IPS DF 6.9 (cell line): ENCODE results near the gene ACTR3C.
"Not testable (repeated sequence)": the region's sequence is repeated elsewhere in the genome, so short reads cannot be mapped to it uniquely, and the experiment has no call there.

Source experiments
- DNase-seq: peaks from one replicate; pipeline ENCODE4 v3.0.0-alpha.2; 2013; ENCODE audit warnings: low read depth, low spot score
- H3K27ac ChIP-seq: one replicate; pipeline ENCODE4 v1.5.1; 2013; ENCODE audit warnings: low read length, control low read depth
- H3K27me3 ChIP-seq: 2 replicates; pipeline ENCODE4 v1.6.1; 2013; ENCODE audit warnings: mild to moderate bottlenecking, low read length; ENCODE audit not compliant: control insufficient read depth, insufficient read depth
- H3K36me3 ChIP-seq: 2 replicates; pipeline ENCODE4 v1.6.1; 2013; ENCODE audit warnings: low read length; ENCODE audit not compliant: control insufficient read depth, insufficient read depth
- H3K4me1 ChIP-seq: 2 replicates; pipeline ENCODE4 v1.6.1; 2013; ENCODE audit warnings: low read length; ENCODE audit not compliant: control insufficient read depth, insufficient read depth
- H3K4me3 ChIP-seq: 2 replicates; pipeline ENCODE4 v1.5.1; 2013; ENCODE audit warnings: mild to moderate bottlenecking, low read length
- H3K9me3 ChIP-seq: 2 replicates; pipeline ENCODE4 v1.6.1; 2013; ENCODE audit warnings: low read length, inconsistent platforms; ENCODE audit not compliant: control insufficient read depth, insufficient read depth
- WGBS: extraction: QIAGEN DNeasy Blood & Tissue Kit; methylation state at CpG from one replicate; pipeline ENCODE4 v1.1.7; 2013; ENCODE audit warnings: mixed read lengths, missing lambda C conversion rate; ENCODE audit not compliant: insufficient read length, insufficient coverage; 5-methylcytosine and 5-hydroxymethylcytosine counted together

ACTR3C gene

GRCh38 chr7:150302908-150303310, 20.4 kb downstream of the ACTR3C start:
- not testable (repeated sequence) for H3K4me1 ChIP-seq, H3K36me3 ChIP-seq, DNase-seq, H3K27ac ChIP-seq, H3K27me3 ChIP-seq, H3K9me3 ChIP-seq, H3K4me3 ChIP-seq
- no CpG with 5 or more reads among the region's 1 CpG for WGBS

- H3K36me3 ChIP-seq, H3K27me3 ChIP-seq, H3K27ac ChIP-seq, H3K4me3 ChIP-seq, H3K4me1 ChIP-seq, DNase-seq, H3K9me3 ChIP-seq: not testable (repeated sequence)
Measured at GRCh38 chr7:150297978-150298377, 25.4 kb downstream of the ACTR3C start.

GRCh38 chr7:150296802-150297201, 26.5 kb downstream of the ACTR3C start:
- not testable (repeated sequence) for H3K4me3 ChIP-seq, H3K9me3 ChIP-seq, H3K4me1 ChIP-seq, H3K36me3 ChIP-seq, H3K27ac ChIP-seq, DNase-seq, H3K27me3 ChIP-seq
- WGBS, result no CpG with 5 or more reads among the region's 10 CpGs

- not testable (repeated sequence) for H3K4me3 ChIP-seq, H3K27ac ChIP-seq, DNase-seq, H3K4me1 ChIP-seq, H3K9me3 ChIP-seq, H3K36me3 ChIP-seq, H3K27me3 ChIP-seq
- WGBS, result no CpG with 5 or more reads among the region's 8 CpGs
Measured at GRCh38 chr7:150295614-150296013, 27.7 kb downstream of the ACTR3C start.

GRCh38 chr7:150295027-150295426, 28.3 kb downstream of the ACTR3C start:
- DNase-seq, H3K27ac ChIP-seq, H3K27me3 ChIP-seq, H3K36me3 ChIP-seq, H3K4me1 ChIP-seq, H3K4me3 ChIP-seq, H3K9me3 ChIP-seq: not testable (repeated sequence)
- WGBS, result no CpG with 5 or more reads among the region's 8 CpGs

- WGBS, result no CpG with 5 or more reads among the region's 6 CpGs
Measured at GRCh38 chr7:150290317-150290716, 33.0 kb downstream of the ACTR3C start.

GRCh38 chr7:150288816-150289215, 34.5 kb downstream of the ACTR3C start:
- no CpG with 5 or more reads among the region's 6 CpGs for WGBS
- H3K36me3 ChIP-seq, H3K27me3 ChIP-seq, H3K4me3 ChIP-seq, DNase-seq, H3K4me1 ChIP-seq, H3K27ac ChIP-seq, H3K9me3 ChIP-seq: not testable (repeated sequence)

More at GRCh38 chr7:150290317-150290716, 33.0 kb downstream of the ACTR3C start:
- DNase-seq, H3K4me3 ChIP-seq, H3K27me3 ChIP-seq, H3K36me3 ChIP-seq, H3K27ac ChIP-seq, H3K9me3 ChIP-seq, H3K4me1 ChIP-seq: not testable (repeated sequence)

- H3K27me3 ChIP-seq, DNase-seq: not testable (repeated sequence)
- no CpG with 5 or more reads among the region's 7 CpGs for WGBS
Measured at GRCh38 chr7:150287815-150288214, 35.5 kb downstream of the ACTR3C start.

GRCh38 chr7:150285849-150286754, 37.2 kb downstream of the ACTR3C start:
- not testable (repeated sequence) for H3K36me3 ChIP-seq, DNase-seq
- WGBS, result no CpG with 5 or more reads among the region's 16 CpGs

More at GRCh38 chr7:150287815-150288214, 35.5 kb downstream of the ACTR3C start:
- not testable (repeated sequence) for H3K27ac ChIP-seq, H3K9me3 ChIP-seq, H3K4me1 ChIP-seq, H3K4me3 ChIP-seq, H3K36me3 ChIP-seq

GRCh38 chr7:150283608-150284007, 39.7 kb downstream of the ACTR3C start:
- H3K4me3 ChIP-seq, H3K4me1 ChIP-seq, H3K27me3 ChIP-seq, H3K27ac ChIP-seq, DNase-seq, H3K9me3 ChIP-seq, H3K36me3 ChIP-seq: not testable (repeated sequence)
- WGBS, result no CpG with 5 or more reads among the region's 6 CpGs

More at GRCh38 chr7:150285849-150286754, 37.2 kb downstream of the ACTR3C start:
- H3K27ac ChIP-seq, H3K4me3 ChIP-seq, H3K4me1 ChIP-seq, H3K27me3 ChIP-seq, H3K9me3 ChIP-seq: not testable (repeated sequence)

- not testable (repeated sequence) for H3K4me3 ChIP-seq, H3K9me3 ChIP-seq, H3K27ac ChIP-seq, H3K27me3 ChIP-seq, H3K36me3 ChIP-seq, H3K4me1 ChIP-seq, DNase-seq
- no CpG with 5 or more reads among the region's 3 CpGs for WGBS
Measured at GRCh38 chr7:150283111-150283510, 40.2 kb downstream of the ACTR3C start.
